ENCODE data around the gene SDCBP2.

SDCBP2 gene

DNA sequence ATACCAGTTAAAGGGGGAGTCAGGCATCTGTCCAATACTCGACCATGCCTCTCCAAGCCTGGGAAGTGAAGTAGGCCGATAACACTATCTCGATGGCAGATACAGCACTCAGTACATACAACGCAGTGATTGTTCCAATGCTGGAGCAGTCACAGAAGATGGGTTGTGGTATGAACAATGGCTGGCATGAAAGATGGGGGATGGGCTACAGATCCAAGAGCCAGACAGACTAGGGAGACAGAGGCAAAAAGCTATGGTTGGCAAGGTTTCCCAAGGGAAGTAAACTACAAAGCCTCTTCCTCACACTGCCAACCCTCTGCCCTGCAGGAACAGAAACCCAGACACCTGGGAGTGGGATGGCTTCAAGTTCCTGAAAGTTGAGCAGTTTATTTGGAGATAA is 44.7 kb upstream of the SDCBP2 start:
- Histone ChIP-seq H3K4me2 (ENCODE audit: low read length) (no peak overlapping the region), H3K4me3 (ENCODE audit: low read length) (no peak overlapping the region), H3K9ac (ENCODE audit: low read length) (no peak overlapping the region), H3K27me3 (ENCODE audit: low read depth, low read length) (no peaks in the 10 kb centered on the region), H3K27ac (ENCODE audit: low read length) (no peak overlapping the region), H3K79me2 (ENCODE audit: low read length) (peaks cover 60% of the 10 kb centered on the region), H4K20me1 (ENCODE audit: insufficient read depth, low read length) (peaks cover 45% of the 10 kb centered on the region), H3K4me1 (ENCODE audit: low read length) (peaks cover 31% of the 10 kb centered on the region), H2AFZ (ENCODE audit: low read depth, low read length) (no peak overlapping the region), H3K36me3 (replicated peaks; ENCODE audit: low read depth, low read length) (peaks cover 46% of the 10 kb centered on the region), H3K9me3 (ENCODE audit: insufficient read depth, low read length) (no peaks in the 10 kb centered on the region)
- no peak for TF ChIP-seq EZH2phosphoT487 (IDR thresholded peaks at IDR 0.05; ENCODE audit: low read depth)
- TF ChIP-seq, protein P1, sequence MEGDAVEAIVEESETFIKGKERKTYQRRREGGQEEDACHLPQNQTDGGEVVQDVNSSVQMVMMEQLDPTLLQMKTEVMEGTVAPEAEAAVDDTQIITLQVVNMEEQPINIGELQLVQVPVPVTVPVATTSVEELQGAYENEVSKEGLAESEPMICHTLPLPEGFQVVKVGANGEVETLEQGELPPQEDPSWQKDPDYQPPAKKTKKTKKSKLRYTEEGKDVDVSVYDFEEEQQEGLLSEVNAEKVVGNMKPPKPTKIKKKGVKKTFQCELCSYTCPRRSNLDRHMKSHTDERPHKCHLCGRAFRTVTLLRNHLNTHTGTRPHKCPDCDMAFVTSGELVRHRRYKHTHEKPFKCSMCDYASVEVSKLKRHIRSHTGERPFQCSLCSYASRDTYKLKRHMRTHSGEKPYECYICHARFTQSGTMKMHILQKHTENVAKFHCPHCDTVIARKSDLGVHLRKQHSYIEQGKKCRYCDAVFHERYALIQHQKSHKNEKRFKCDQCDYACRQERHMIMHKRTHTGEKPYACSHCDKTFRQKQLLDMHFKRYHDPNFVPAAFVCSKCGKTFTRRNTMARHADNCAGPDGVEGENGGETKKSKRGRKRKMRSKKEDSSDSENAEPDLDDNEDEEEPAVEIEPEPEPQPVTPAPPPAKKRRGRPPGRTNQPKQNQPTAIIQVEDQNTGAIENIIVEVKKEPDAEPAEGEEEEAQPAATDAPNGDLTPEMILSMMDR (IDR thresholded peaks at IDR 0.05; ENCODE audit: low read depth, low read length): no peak

DNA sequence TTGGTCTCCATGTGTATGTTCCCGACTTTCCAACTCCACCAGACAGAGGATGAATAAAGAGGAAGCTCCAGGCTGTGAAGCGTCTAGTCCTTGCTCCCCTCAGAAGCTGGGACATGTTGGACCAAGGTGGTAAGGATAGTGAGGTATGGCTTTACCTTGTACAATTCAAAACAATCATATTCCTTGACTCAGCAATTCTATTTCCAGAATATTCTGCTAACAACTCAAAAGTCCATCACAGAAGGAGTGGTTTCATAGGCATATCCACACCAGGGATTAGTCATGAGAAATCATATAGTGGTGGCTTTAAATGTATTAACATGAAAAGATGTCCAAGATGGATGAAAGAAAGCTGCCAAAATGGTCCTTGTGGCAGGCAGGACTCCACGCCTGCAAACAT is 44.1 kb upstream of the SDCBP2 start:
- Histone ChIP-seq H3K9ac (ENCODE audit: low read length) (no peak overlapping the region), H4K20me1 (ENCODE audit: insufficient read depth, low read length) (peaks cover 40% of the 10 kb centered on the region), H3K9me3 (ENCODE audit: insufficient read depth, low read length) (no peaks in the 10 kb centered on the region), H3K27ac (ENCODE audit: low read length) (no peak overlapping the region), H2AFZ (ENCODE audit: low read depth, low read length) (no peak overlapping the region), H3K4me2 (ENCODE audit: low read length) (no peak overlapping the region), H3K4me1 (ENCODE audit: low read length) (peaks cover 25% of the 10 kb centered on the region), H3K27me3 (ENCODE audit: low read depth, low read length) (no peaks in the 10 kb centered on the region), H3K36me3 (replicated peaks; ENCODE audit: low read depth, low read length) (peaks cover 48% of the 10 kb centered on the region), H3K4me3 (ENCODE audit: low read length) (no peak overlapping the region), H3K79me2 (ENCODE audit: low read length) (peaks cover 54% of the 10 kb centered on the region)
- no peak for TF ChIP-seq EZH2phosphoT487 (IDR thresholded peaks at IDR 0.05; ENCODE audit: low read depth)
- TF ChIP-seq, protein P1 (IDR thresholded peaks at IDR 0.05; ENCODE audit: low read depth, low read length): no peak

DNA sequence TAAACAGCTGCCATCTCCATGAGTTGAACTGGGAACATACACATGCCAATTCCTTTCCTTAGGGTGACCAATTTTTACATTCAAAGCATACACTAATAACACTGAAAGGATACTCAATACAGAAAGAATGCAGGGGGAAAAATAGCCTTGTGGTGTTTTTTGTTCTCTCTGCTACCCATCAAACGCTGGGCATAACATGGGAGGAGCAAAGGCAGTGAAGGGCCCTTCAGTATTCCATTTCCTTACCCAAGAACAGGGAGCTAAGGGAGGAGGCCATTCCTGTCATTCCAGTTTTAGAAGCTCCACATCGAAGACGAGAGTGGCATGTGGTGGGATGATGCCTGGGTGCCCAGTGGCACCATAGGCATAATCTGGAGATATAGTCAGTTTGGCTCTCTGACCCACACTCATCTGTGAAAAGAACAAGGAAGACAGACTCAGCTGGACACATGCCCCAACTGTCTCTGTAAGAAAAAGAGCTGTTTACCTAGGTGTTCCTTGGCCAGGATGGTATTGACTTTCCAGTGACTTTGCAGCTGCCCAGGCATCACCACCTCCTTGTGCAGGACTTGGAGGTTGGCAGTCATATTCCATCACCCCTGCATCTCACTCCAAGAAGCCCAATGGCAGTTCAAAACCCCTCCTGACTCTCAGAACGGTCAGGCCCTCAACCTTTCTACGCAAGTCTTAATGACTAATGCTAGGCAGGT is 43.0 kb upstream of the SDCBP2 start:
- peaks cover 29% of the 10 kb centered on the region for H4K20me1 ChIP-seq (ENCODE audit: insufficient read depth, low read length)
- no peak overlapping the region for H2AFZ ChIP-seq (ENCODE audit: low read depth, low read length)
- H3K36me3 ChIP-seq (replicated peaks; ENCODE audit: low read depth, low read length): peaks cover 57% of the 10 kb centered on the region
- H3K9me3 ChIP-seq (ENCODE audit: insufficient read depth, low read length): no peaks in the 10 kb centered on the region
- H3K9ac ChIP-seq (ENCODE audit: low read length): no peak overlapping the region
- no peak overlapping the region for H3K4me2 ChIP-seq (ENCODE audit: low read length)
- TF ChIP-seq EZH2phosphoT487 (IDR thresholded peaks at IDR 0.05; ENCODE audit: low read depth): no peak
- TF ChIP-seq, protein P1 (IDR thresholded peaks at IDR 0.05; ENCODE audit: low read depth, low read length): no peak
- H3K79me2 ChIP-seq (ENCODE audit: low read length): peaks cover 43% of the 10 kb centered on the region
- no peaks in the 10 kb centered on the region for H3K27me3 ChIP-seq (ENCODE audit: low read depth, low read length)
- peaks cover 14% of the 10 kb centered on the region for H3K4me1 ChIP-seq (ENCODE audit: low read length)
- H3K4me3 ChIP-seq (ENCODE audit: low read length): no peak overlapping the region
- H3K27ac ChIP-seq (ENCODE audit: low read length): no peak overlapping the region

DNA sequence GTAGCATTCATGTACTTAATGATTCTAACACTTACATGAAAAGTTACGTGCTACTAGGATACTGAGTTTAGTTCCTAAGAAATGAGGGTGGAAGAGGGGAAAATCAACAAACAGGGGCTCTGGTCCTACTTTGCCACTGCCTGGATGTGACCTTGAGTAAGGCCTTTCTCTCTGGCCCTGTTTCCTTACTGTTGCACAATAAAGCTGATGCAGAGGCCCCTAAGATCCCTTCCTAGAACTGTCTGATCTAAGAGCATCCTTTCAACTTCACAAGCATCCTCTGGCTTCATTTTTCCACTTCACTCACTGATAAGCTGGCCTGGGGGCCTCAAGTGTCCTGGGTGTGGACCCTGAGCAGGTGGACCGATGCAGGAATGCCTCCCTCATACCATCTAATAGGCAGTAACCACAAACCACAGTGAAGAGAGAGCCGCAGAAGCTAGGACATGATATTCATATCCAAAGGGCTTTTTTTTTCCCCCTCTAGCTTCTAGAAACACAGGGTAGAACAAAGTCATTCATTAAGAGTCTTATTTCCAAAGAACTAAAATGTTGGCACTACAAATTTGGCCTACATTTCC is 42.4 kb upstream of the SDCBP2 start:
- Histone ChIP-seq H3K4me2 (ENCODE audit: low read length) (no peak overlapping the region), H4K20me1 (ENCODE audit: insufficient read depth, low read length) (peaks cover 26% of the 10 kb centered on the region)

More for the DNA sequence above, 42.4 kb upstream of the SDCBP2 start:
- TF ChIP-seq, protein P1 (IDR thresholded peaks at IDR 0.05; ENCODE audit: low read depth, low read length): no peak
- no peak for TF ChIP-seq EZH2phosphoT487 (IDR thresholded peaks at IDR 0.05; ENCODE audit: low read depth)
- no peak overlapping the region for H2AFZ ChIP-seq (ENCODE audit: low read depth, low read length)
- H3K4me3 ChIP-seq (ENCODE audit: low read length): no peak overlapping the region
- peaks cover 7% of the 10 kb centered on the region for H3K4me1 ChIP-seq (ENCODE audit: low read length)
- H3K9ac ChIP-seq (ENCODE audit: low read length): no peak overlapping the region
- no peak overlapping the region for H3K27ac ChIP-seq (ENCODE audit: low read length)
- H3K36me3 ChIP-seq (replicated peaks; ENCODE audit: low read depth, low read length): peaks cover 58% of the 10 kb centered on the region
- H3K9me3 ChIP-seq (ENCODE audit: insufficient read depth, low read length): no peaks in the 10 kb centered on the region
- no peaks in the 10 kb centered on the region for H3K27me3 ChIP-seq (ENCODE audit: low read depth, low read length)
- H3K79me2 ChIP-seq (ENCODE audit: low read length): peaks cover 36% of the 10 kb centered on the region

Measured in OCI-LY3 (cell line).